Sigmoid colon (tissue), 4 donors: ENCODE measurements around the gene RPP40.

ENCODE experiments used
- CTCF ChIP-seq, 4 experiments: fragments of 450-650 bp in 3 of 4; fragments of 200-600 bp in 1 of 4; IDR thresholded peaks; one replicate each; pipeline ENCODE4 v1.5.1; 2016 to 2019; ENCODE audit warnings: antibody characterized with exemption in 4 of 4, mild to moderate bottlenecking in 3 of 4, moderate library complexity in 2 of 4
- EP300 ChIP-seq, 4 donors: sonication (generic); formaldehyde crosslinking; IDR thresholded peaks; one replicate each; pipeline ENCODE4 v1.6.1; 2017; ENCODE audit warnings: antibody characterized with exemption in 4 of 4

DNA sequence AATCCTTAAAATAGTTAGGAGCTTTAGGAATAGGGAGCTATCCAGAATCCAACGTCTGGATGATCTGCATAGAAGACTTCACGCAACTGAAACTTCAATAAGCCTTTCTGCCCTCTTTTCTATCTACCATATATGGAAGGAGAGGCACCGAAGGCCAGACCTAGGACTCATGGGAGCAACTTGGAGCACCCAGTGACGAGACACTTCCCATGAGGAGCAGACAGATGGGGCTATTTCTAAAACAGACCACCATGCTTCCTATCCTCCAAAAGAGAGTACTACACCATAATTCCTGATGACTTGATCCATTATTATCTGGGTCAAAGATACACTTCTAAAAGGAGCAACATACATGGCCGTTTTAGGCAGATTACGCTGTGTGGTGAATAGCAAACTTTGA is 6.0 kb downstream of the RPP40 start:
- TF ChIP-seq CTCF (IDR thresholded peaks at IDR 0.05) (no peak), EP300 (IDR thresholded peaks at IDR 0.05) (no peak)
